Measurements from ENCODE around the gene TCEAL8.
A peak's percentile ranks its signal among the peaks of the same experiment; 100 is the strongest.
"Not testable (repeated sequence)": the region's sequence is repeated elsewhere in the genome, so short reads cannot be mapped to it uniquely, and the experiment has no call there.

Gene TCEAL8

DNA sequence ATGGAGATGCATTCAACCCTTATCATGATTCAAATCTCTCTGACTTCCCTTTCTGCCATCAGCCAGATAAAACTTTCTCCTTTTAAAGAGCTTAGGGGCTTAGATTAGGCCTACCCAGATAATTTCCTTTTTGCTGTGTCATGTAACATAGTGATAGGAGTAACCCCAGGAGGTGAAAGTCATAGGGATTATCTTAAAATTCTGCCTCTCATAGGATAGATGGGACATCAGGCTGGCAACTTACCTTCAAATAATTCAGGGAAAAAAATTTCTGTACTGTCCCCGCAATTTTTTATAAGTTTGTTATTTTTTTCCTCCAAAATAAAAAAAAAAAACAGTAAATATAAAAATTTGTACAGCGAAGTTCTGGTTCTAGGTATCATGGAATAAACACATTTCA lies 19.3 kb downstream of the TCEAL8 start:
- not testable (repeated sequence) for H3K27me3 Mint-ChIP-seq, H3K4me1 Mint-ChIP-seq, H3K9me3 Mint-ChIP-seq, ATAC-seq, H3K4me3 Mint-ChIP-seq, H3K27ac Mint-ChIP-seq, DNase-seq

DNA sequence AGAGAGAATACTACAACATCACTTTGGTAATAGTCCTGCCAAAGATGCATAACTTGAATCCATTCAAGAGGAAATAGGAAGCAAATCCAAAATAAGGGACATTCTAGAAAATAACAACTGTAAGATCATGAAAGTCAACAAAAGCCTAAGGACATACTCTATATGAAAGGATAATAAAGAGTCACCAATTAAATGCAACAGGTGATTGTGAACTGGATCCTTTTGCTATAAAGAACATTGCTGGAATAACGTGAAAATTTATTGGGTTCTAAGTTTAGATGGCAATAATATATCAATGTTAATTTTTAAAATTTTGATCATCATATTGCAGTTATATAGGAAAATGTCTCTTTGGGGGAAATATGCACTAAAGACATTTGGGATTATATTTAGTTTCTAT lies 20.1 kb downstream of the TCEAL8 start:
- no peak for DNase-seq
- H3K4me1 Mint-ChIP-seq = no peaks in the 10 kb centered on the region
- no peak overlapping the region for H3K4me3 Mint-ChIP-seq
- no peaks in the 10 kb centered on the region for H3K9me3 Mint-ChIP-seq
- no peaks in the 10 kb centered on the region for H3K27me3 Mint-ChIP-seq
- H3K27ac Mint-ChIP-seq = no peak overlapping the region
- ATAC-seq = no peak

DNA sequence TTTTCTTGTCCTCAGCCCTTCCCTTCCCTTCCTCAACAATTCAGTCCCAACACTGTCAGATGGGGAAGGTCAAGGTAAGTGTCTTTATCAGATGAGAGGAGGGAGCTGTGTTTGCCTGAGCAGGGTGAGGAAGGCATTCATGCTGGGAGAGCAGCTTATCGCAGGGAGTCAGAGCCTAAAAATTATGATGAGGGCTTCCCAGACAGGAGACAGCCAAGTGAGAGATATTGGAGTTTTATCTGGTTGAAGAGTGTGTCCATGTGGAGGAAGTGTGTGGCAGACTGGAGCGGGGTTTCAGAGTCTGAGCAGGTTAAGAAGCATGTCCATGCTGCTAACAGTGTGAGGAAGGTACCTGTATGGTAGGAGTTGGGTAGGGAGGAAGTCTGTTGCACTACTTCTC lies 21.7 kb downstream of the TCEAL8 start:
- DNase-seq (no peak), ATAC-seq (no peak)
- H3K4me3 Mint-ChIP-seq = no peak overlapping the region
- H3K27ac Mint-ChIP-seq = no peak overlapping the region
- no peaks in the 10 kb centered on the region for H3K4me1 Mint-ChIP-seq
- no peaks in the 10 kb centered on the region for H3K27me3 Mint-ChIP-seq
- no peaks in the 10 kb centered on the region for H3K9me3 Mint-ChIP-seq

DNA sequence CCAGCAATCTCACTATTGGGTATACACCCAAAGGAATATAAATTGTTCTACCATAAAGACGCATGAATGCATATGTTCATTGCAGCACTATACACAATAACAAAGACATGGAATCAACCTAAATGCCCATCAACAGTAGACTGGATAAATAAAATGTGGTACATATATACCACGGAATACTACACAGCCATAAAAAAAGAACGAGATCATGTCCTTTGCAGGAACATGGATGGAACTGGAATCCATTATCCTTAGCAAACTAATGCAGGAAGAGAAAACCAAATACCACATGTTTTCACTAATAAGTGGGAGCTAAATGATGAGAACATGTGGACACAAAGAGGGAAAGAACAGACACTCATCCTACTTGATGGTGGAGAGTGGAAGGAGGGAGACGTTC lies 29.0 kb downstream of the TCEAL8 start:
- H3K4me1 Mint-ChIP-seq, H3K27ac Mint-ChIP-seq, DNase-seq, H3K4me3 Mint-ChIP-seq, ATAC-seq, H3K9me3 Mint-ChIP-seq: not testable (repeated sequence)
- peaks cover 22% of the 10 kb centered on the region for H3K27me3 Mint-ChIP-seq

DNA sequence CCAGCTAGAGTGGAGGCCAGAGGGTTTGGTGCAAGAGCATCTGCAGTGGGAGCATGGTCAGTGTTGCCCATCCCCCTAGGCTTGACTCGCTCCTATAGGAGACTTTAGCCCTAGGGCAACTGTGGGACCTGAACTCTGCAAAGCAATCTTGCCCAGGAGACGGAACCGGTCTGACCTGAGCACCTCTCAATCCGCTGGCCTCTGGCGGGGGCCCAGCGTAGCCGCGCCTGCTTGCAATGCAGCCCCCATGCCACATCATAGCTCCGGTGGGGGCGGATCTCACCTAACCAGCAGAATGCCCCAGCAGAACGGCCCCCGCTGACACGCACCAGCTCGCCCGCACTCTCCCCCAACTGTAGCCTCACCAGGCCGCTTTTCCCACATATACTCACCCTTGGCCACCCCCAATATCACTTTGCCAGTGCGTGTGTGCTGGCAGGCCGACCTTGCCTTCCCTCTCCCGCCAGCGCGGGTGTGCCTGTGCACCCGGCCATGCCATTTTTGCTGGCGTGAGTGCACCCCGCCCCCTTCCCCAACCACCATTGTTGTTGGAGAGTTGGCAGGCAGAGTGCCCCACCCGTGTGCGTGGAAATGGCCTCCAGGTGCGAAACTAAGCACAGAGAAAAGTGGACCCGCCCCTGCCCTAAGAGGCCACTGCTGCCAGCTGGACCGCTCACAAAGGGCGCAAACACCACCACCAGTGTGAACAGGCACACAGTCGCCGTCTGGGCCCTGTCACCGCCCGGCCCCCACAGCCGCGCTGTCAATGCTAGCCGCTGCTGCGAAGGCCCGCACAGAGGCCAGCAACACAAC lies 34.2 kb downstream of the TCEAL8 start:
- H3K9me3 Mint-ChIP-seq = no peaks in the 10 kb centered on the region
- no peak overlapping the region for H3K4me3 Mint-ChIP-seq
- ATAC-seq (no peak), DNase-seq (no peak)
- H3K27ac Mint-ChIP-seq = no peak overlapping the region
- peaks cover 5% of the 10 kb centered on the region for H3K4me1 Mint-ChIP-seq
- H3K27me3 Mint-ChIP-seq = peaks cover 22% of the 10 kb centered on the region

DNA sequence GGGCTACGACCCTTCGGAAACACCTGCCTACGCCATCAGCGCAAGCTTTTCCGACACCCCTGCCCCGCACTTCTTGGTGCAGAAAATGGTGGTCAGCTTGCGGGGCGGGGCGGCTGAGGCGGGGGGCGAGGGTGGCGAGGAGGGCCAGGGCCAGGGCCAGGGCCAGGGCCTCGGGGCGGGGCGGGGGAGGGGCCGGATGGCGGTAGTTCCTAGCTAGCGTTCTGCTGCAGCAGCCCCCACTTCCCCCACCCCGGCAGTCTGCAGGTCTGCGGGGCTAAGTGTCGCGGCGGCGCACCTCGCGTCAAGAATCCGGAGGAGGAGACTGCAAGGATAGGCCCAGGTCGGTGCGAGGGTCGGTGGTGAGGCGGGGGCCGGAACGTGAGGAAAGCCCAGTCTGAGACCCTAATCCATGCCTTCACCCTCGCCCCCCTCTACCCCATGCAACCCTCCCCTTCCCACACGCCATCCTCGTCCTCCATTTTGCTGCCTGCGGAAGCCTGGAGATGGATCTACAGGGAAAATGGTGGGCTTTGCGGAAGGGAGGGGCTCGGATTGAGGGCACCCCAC lies 39.4 kb downstream of the TCEAL8 start:
- Mint-ChIP-seq H3K4me1 (peaks cover 11% of the 10 kb centered on the region), H3K9me3 (no peaks in the 10 kb centered on the region), H3K4me3 (peak overlapping the region; percentile 75 to 82), H3K27ac (peak overlapping the region; percentile 84 to 91), H3K27me3 (no peaks in the 10 kb centered on the region)
- peak; percentile 64 for ATAC-seq
- DNase-seq = peak; percentile 26 to 33

DNA sequence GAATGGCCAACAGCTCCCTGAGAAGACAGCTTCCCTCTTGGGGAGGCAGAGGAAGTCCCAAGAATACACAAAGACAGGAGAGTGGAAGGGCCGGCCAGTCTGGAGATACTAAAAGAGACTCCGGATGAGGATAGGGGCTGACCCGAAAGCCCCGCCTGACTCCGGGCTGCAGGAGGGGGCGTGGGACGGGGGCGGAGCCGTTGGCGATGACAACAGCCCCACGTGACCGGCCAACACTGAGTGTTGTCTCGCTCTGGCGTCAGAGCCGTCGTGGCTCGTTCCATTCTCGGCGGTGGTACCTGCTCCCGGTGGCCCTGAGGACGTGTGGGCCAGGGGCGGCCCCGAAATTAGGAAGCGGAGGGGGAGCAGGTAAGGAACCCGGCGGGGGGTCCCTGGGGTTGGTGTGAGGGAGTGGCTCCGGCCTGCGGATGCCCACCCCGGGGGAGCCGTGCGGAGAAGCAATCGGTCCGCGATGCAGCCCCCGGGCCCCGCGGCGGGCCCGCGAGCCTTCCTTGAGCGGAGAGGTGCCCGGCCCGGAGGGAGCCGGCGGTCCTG lies 40.0 kb downstream of the TCEAL8 start, which contains the start of gene BEX4:
BEX4 (plus strand) TSS at position 239 of the 555 bp plus-strand sequence. CDS start 1,046 bp downstream, outside the sequence.
- ATAC-seq (peak; percentile 96), DNase-seq (peak; percentile 77 to 86)
- Mint-ChIP-seq H3K4me3 (peak within 1 kb of the TSS; percentile 89 to 96), H3K4me1 (peaks cover 11% of the 10 kb centered on the region), H3K27me3 (no peaks in the 10 kb centered on the region), H3K9me3 (no peaks in the 10 kb centered on the region), H3K27ac (peak within 1 kb of the TSS; percentile 96 to 99)

DNA sequence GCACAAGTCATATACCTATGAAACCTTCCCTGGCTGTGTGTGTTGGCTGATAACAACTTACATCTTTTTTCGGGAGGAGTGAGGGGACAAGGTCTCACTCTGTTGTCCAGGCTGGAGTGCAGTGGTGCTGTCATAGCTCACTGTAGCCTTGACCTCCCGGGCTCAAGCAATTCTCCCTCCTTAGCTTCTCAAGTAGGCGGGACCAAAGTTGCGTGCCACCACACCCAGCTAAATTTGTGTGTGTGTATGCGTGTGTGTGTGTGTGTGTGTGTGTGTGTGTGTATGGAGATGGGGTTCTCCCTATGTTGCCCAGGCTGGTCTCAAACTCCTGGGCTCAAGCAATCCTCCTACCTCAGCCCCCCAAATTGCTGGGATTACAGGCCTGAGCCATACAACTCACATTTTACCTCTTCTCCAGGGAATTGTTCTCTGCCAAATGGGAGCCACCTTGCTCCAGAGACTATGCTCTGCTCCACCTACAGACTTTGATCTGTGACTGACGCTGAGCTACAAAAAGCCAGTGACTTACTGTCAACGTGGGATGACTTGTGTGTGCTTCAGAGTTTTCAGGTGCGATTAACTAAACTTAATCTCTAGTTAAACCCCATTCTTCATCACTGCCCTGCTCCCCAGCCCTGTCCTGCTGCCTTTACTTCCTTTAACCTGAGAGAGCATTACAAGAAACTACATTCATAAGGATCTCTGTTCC lies 42.1 kb downstream of the TCEAL8 start:
- ATAC-seq (no peak), DNase-seq (no peak)
- H3K4me3 Mint-ChIP-seq = no peak overlapping the region
- no peaks in the 10 kb centered on the region for H3K9me3 Mint-ChIP-seq
- peaks cover 11% of the 10 kb centered on the region for H3K4me1 Mint-ChIP-seq
- H3K27ac Mint-ChIP-seq = no peak overlapping the region
- H3K27me3 Mint-ChIP-seq = no peaks in the 10 kb centered on the region

DNA sequence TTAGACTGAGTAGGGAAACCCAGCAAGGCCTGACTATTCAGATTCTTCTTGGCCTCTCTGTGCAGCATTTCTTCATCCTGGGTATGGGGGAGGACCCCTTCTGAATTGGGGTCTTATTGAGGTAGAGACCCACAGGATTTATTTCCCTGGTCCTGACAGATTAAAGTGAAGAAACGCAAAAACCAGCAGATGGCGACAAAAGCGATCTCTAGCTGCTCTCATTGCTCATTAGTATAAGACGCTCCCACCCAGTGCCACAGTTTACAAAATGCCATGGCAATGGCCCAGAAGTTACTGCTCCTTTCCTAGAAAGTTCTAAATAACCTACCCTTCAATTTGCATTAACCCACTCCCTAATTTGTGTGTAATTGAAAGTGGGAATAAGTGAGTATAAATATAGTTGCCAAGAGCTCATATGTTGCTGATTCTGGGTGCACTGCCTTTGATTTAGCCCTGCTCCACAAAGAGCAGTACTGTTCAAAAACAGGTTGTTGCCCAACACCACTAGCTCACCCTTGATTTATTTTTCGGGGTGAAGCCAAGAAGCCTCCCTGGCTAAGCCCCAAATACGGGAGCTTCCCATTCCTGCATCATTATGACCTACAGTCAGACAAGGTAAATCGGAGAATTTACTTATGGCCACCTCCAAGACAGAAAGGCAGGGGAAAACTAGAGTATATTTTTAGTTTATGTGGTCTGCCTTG lies 43.8 kb downstream of the TCEAL8 start:
- no peaks in the 10 kb centered on the region for H3K27me3 Mint-ChIP-seq
- DNase-seq = peak; percentile 22 to 28
- no peak overlapping the region for H3K27ac Mint-ChIP-seq
- H3K4me1 Mint-ChIP-seq = peaks cover 10% of the 10 kb centered on the region
- no peak overlapping the region for H3K4me3 Mint-ChIP-seq
- peak; percentile 39 for ATAC-seq
- no peaks in the 10 kb centered on the region for H3K9me3 Mint-ChIP-seq

DNA sequence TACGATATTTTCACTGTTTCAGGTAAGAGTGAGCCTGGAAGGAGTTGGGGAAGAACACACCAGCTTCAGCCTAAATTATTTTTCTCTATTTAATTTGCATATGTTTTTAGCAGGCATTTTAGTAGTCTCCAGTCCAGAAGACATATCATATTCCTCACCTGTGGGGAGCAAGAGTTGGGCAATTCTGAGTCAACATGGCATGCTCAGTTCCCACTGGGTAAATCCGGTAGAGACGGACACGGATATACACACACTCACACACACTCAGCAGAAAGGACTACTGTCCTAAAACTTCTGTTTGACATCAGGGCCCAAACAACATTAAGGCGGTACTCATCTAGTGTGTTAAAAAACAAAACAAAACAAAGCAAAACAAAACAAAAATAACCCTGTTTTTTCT lies 44.9 kb downstream of the TCEAL8 start:
- ATAC-seq (no peak), DNase-seq (no peak)
- Mint-ChIP-seq H3K27ac (no peak overlapping the region), H3K4me3 (no peak overlapping the region), H3K4me1 (peaks cover 5% of the 10 kb centered on the region), H3K9me3 (no peaks in the 10 kb centered on the region), H3K27me3 (no peaks in the 10 kb centered on the region)

Measured in stimulated activated naive CD8-positive, alpha-beta T cell treated with anti-CD3 and anti-CD28 coated beads, Interleukin-15, amount 100 ng/mL, for 72 hours (primary cell).